ENCODE data around the gene TMEM208.

The TMEM208 gene

DNA sequence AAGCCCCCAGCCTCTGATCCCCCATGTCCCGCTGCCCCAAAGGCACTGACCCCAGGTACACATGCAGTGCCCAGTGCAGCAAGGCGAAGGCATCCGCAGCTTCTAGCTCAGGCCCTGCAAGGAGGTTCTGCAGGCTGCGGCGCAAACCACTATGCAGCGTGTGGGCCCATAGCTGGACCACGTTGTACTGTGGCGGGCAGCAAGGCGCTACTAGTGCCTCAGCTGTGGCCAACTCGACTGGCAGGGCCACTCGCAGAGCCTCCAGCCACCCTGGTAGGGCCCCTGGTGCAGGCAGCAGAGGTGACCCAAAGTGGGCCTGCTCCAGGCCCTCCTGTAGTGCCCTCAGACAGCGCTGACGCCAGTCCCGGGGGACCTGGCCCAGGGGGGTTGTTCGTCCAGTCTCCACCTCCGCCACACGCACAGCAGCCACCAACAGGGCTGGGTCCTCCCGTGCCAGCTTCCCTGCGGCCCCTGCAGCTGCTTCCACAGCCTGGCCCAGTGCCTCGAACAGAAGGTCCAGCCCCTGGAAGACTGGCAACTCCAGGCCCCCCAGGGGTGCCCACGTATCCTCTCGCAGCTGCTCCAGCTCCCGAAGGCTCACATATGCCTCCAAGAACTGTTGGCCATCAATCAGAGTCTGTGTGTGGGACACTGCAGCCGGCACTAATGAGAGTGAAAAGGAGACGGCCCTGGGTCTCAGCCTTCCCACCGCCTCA lies 39.6 kb upstream of the TMEM208 start:
- in situ Hi-C loops (cut with MboI; ENCODE audit: low pct_unique_long_range_greater_than_20kb, low sequenced_read_pairs, unreplicated experiment): no loop called here
- TF ChIP-seq, protein P1, sequence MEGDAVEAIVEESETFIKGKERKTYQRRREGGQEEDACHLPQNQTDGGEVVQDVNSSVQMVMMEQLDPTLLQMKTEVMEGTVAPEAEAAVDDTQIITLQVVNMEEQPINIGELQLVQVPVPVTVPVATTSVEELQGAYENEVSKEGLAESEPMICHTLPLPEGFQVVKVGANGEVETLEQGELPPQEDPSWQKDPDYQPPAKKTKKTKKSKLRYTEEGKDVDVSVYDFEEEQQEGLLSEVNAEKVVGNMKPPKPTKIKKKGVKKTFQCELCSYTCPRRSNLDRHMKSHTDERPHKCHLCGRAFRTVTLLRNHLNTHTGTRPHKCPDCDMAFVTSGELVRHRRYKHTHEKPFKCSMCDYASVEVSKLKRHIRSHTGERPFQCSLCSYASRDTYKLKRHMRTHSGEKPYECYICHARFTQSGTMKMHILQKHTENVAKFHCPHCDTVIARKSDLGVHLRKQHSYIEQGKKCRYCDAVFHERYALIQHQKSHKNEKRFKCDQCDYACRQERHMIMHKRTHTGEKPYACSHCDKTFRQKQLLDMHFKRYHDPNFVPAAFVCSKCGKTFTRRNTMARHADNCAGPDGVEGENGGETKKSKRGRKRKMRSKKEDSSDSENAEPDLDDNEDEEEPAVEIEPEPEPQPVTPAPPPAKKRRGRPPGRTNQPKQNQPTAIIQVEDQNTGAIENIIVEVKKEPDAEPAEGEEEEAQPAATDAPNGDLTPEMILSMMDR (IDR thresholded peaks at IDR 0.05; ENCODE audit: extremely low read depth, insufficient read depth, missing control alignments): no peak
- DNase-seq (ENCODE audit: low spot score): no peak

DNA sequence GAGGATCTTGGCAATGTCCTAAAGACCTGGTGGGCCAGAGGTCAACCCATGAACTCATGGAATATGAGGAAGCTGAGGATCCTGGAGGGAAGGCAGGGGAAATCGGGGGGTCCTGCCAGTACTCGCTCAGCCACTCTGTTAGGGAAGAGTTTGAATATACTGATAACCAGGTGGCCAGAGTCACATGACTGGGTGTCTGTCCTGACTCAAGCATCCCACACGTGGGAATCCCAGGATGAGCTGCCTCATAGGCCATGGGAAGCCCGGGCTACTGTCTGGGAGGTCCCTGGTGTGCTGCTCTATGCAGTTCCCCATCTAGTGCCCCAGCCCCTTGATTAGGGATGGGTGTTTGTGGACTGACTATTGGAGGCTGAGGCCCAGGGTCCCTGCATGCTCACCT lies 38.6 kb upstream of the TMEM208 start:
- TF ChIP-seq, protein P1 (IDR thresholded peaks at IDR 0.05; ENCODE audit: extremely low read depth, insufficient read depth, missing control alignments): no peak
- in situ Hi-C loops (cut with MboI; ENCODE audit: low pct_unique_long_range_greater_than_20kb, low sequenced_read_pairs, unreplicated experiment): no loop called here
- DNase-seq (ENCODE audit: low spot score): no peak

DNA sequence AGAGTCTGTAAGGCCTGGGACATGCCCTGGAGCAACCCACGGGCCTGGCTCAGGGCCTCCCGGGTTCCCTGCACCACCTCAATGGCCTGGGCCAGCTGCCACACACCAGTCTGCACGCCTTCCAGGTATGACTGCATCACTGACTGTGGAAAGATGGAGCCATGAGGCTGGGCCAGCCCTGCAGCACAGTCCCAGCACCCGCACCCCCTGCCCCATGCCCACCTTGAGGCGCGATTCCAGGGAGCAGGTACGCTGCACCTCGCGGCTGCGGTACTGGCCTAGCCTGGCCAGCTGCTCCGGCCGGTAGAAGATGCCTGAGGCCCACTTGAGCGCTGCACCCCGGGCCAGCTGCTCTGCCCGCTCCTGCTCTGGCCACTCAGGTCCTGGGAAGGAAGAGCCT lies 38.1 kb upstream of the TMEM208 start:
- TF ChIP-seq, protein P1 (IDR thresholded peaks at IDR 0.05; ENCODE audit: extremely low read depth, insufficient read depth, missing control alignments): no peak
- DNase-seq (ENCODE audit: low spot score): no peak
- in situ Hi-C loops (cut with MboI; ENCODE audit: low pct_unique_long_range_greater_than_20kb, low sequenced_read_pairs, unreplicated experiment): no loop called here

DNA sequence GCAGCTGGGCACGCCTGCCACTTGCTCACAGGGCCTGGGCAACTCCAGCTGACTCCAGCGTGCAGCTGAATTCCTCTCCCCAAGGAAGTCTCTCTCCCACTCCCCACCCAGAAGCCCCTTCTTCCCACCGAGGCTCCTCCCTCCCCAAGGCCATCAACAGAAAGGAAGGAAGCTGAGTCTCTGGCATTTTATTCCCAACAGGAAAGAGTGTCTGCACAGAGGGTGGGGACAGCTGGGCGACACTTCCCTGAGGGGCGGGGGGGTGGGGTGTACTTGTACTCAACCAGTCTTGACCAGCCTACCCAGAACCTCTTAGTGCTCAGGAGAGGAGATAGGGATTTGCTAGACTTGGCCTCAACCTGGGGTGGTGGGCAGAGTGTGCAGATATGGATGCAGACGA lies 36.9 kb upstream of the TMEM208 start, which contains the start of gene EXOC3L1:
Gene EXOC3L1, minus strand, starts transcription at position 96 of the 400 bp plus-strand sequence. CDS start 460 bp downstream, outside the sequence.
- no peak for DNase-seq (ENCODE audit: low spot score)
- in situ Hi-C loops (cut with MboI; ENCODE audit: low pct_unique_long_range_greater_than_20kb, low sequenced_read_pairs, unreplicated experiment): no loop called here
- TF ChIP-seq, protein P1 (IDR thresholded peaks at IDR 0.05; ENCODE audit: extremely low read depth, insufficient read depth, missing control alignments): no peak

DNA sequence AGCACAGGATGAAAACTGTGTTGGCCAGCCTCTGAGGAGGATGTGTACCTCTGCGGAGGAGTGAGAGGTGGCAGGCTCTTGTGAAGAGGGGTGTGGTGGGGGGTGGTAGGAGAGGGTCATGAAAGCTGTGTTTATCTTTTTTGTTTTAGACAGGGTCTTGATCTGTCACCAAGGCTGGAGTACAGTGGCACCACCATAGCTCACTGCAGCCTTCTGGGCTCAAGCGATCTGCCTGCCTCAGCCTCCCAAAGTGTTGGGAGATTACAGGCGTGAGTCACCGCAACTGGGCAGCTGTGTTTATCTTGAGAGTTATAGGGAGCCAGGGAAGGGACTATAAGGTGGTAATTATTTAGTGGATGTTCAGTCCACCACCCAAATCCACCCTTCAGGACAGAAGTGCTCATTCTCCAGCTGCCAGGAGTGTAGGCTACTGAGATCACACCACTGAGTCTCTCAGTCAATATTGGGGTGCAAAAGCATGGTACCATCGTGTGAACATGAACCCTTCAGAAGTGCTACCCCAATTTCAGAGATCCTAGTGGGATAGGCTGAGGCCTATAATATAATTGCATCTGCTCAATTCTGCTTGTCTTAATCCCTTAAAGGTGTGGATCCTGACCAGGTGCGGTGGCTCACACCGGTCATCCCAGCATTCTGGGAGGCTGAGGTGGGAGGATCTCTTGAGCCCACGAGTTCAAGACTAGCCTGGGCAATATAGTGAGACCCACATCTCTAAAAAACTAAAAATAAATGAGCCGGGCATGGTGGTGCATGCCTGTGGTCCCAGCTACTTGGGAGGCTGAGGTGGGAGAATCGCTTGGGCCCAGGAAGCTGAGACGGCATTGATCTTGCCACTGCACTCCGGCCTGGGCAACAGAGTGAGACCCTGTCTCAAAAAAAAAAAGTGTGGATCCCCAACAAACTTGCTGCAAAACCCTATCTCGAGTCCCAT lies 36.2 kb upstream of the TMEM208 start:
- TF ChIP-seq, protein P1 (IDR thresholded peaks at IDR 0.05; ENCODE audit: extremely low read depth, insufficient read depth, missing control alignments): no peak
- in situ Hi-C loops (cut with MboI; ENCODE audit: low pct_unique_long_range_greater_than_20kb, low sequenced_read_pairs, unreplicated experiment): no loop called here
- no peak for DNase-seq (ENCODE audit: low spot score)

DNA sequence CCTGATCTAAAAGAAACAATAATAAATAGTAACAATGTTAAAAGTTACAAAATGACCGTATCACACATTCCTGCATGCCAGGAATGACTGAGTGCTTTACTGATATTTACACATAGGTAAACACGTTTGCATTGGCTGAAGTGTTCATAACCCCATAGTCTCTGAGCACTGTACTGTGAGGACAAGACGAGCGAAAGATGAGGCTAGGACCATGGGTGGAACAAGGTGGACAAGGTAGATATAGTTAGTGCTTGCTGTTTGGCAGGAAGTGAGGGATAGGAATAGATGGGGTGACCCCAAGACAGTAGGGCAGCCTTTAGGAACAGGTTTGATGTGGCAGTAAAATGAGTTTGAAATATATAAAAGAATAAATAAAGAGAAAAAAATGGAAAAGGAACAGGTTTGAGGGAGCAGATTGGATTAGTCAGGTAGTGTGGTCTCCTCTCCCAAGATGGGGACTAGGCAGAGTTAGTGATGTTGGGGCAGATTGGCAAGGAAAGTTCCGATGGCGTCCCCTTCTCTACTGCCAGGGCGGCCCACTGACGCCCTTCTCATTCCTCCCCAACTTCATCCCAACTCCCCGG lies 35.4 kb upstream of the TMEM208 start:
- no peak for DNase-seq (ENCODE audit: low spot score)
- in situ Hi-C loops (cut with MboI; ENCODE audit: low pct_unique_long_range_greater_than_20kb, low sequenced_read_pairs, unreplicated experiment): no loop called here
- TF ChIP-seq, protein P1 (IDR thresholded peaks at IDR 0.05; ENCODE audit: extremely low read depth, insufficient read depth, missing control alignments): no peak
